Loucy (cell line): Measurements from ENCODE around the gene PCNX4.

ENCODE experiments used
- H2AFZ ChIP-seq: fragments of 200-600 bp; sonication (generic); 2 replicates; pipeline ENCODE4 v1.6.0; 2016; ENCODE audit warnings: antibody characterized with exemption, mild to moderate bottlenecking, low read length, moderate library complexity
- H3F3A ChIP-seq: fragments of 200-600 bp; 2 replicates; pipeline ENCODE4 v1.6.0; 2016; ENCODE audit warnings: antibody characterized with exemption, low read depth, mild to moderate bottlenecking
- H3K27me3 ChIP-seq: fragments of 200-600 bp; sonication (generic); 2 replicates; pipeline ENCODE4 v1.6.1; 2014; ENCODE audit warnings: low read length, mild to moderate bottlenecking; ENCODE audit not compliant: insufficient read depth, poor library complexity, severe bottlenecking
- H3K36me3 ChIP-seq: fragments of 200-600 bp; sonication (generic); 2 replicates; pipeline ENCODE4 v1.6.1; 2016; ENCODE audit warnings: low read length; ENCODE audit not compliant: insufficient read depth
- H3K4me1 ChIP-seq: fragments of 200-600 bp; sonication (generic); 2 replicates; pipeline ENCODE4 v1.5.1; 2014; ENCODE audit warnings: low read length, mild to moderate bottlenecking; ENCODE audit not compliant: insufficient read depth, poor library complexity, severe bottlenecking
- H3K4me2 ChIP-seq: fragments of 200-600 bp; sonication (generic); 2 replicates; pipeline ENCODE4 v1.6.0; 2014; ENCODE audit warnings: antibody characterized with exemption, low read length, low read depth, mild to moderate bottlenecking; ENCODE audit not compliant: poor library complexity, severe bottlenecking
- H3K4me3 ChIP-seq: fragments of 200-600 bp; sonication (generic); 2 replicates; pipeline ENCODE4 v1.5.1; 2014; ENCODE audit warnings: low read length, mild to moderate bottlenecking, mixed read lengths; ENCODE audit not compliant: poor library complexity, severe bottlenecking
- H3K79me2 ChIP-seq: fragments of 200-600 bp; sonication (generic); 2 replicates; pipeline ENCODE4 v1.6.1; 2014; ENCODE audit warnings: low read length; ENCODE audit not compliant: insufficient read depth
- H3K9ac ChIP-seq: fragments of 200-600 bp; sonication (generic); 2 replicates; pipeline ENCODE4 v1.6.0; 2014; ENCODE audit warnings: mild to moderate bottlenecking, low read depth, low read length, moderate library complexity; ENCODE audit not compliant: poor library complexity, severe bottlenecking
- H3K9me2 ChIP-seq: fragments of 200-600 bp; sonication (generic); replicated peaks from 2 replicates; pipeline ENCODE4 v1.6.1; 2016; ENCODE audit warnings: low read depth, low read length, mixed read lengths
- H3K9me3 ChIP-seq: fragments of 200-600 bp; sonication (generic); 2 replicates; pipeline ENCODE4 v1.6.1; 2014; ENCODE audit warnings: mild to moderate bottlenecking, antibody characterized with exemption, low read length, low read depth; ENCODE audit not compliant: insufficient read depth
- H4K20me1 ChIP-seq: fragments of 200-600 bp; sonication (generic); 2 replicates; pipeline ENCODE4 v1.6.0; 2014; ENCODE audit warnings: antibody characterized with exemption, low read length, mild to moderate bottlenecking; ENCODE audit not compliant: insufficient read depth, poor library complexity, severe bottlenecking
- EZH2phosphoT487 ChIP-seq: fragments of 200-600 bp; IDR thresholded peaks from 2 replicates; pipeline ENCODE4 v1.6.1; 2018; ENCODE audit warnings: antibody characterized with exemption, mild to moderate bottlenecking, moderate library complexity, borderline replicate concordance
- TF ChIP-seq, protein P1 (sequence below): fragments of 200-600 bp; sonication (generic); conservative IDR thresholded peaks from 2 replicates; pipeline ENCODE4 v1.5.1; 2014; ENCODE audit warnings: mild to moderate bottlenecking, antibody characterized with exemption, low read length

Gene PCNX4

DNA sequence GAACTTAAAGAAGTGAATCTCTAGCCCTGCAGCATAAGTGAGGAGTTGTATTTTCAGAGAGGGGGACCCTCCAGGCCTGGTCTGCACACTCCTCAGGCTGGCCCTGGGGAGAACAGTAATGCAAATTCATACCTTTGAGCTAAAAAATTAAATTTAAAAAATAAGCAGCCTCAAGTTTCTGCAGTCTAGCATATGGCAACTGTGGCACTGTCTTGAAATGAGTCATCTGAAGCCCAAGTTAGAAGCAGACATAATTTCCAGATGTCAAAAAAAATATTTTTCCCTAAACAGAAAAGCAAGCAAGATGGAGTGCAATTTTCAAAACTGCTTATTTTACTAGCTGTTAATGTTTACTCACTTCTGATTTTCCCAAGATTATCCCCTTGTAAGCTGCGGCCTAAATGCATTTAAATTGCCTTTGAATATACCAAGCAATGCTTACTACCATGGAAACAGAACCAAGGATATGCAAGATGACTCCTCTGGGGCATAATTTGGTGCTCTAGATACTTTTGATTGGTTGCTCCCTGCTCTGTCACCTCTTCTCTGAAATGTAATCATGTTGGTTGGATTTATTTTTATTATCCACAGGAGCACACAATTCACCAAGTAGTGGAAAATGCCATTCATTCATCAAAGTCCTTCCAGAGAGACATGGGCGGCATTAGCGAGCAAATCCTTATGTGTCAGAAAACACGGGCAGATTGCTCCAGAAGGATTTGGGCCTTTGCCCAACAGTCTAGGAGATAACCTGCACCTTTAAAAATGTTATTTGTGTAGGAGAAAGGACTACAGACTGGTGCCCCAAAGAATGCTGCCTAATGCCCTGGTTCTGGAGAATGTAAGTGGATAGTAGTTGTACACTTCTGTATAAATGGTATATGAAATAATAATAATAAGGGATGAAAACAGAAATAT, 98.5 kb downstream of the PCNX4 start:
- H3K27me3 ChIP-seq, result no peaks in the 10 kb centered on the region
- H3K4me2 ChIP-seq, result no peak overlapping the region
- H3F3A ChIP-seq, result no peaks in the 10 kb centered on the region
- H3K4me1 ChIP-seq, result peaks cover 4% of the 10 kb centered on the region
- H3K9me2 ChIP-seq, result no peaks in the 10 kb centered on the region
- H4K20me1 ChIP-seq, result no peaks in the 10 kb centered on the region
- H3K4me3 ChIP-seq, result no peak overlapping the region
- peak overlapping the region; percentile 64 for H2AFZ ChIP-seq
- no peaks in the 10 kb centered on the region for H3K36me3 ChIP-seq
- TF ChIP-seq EZH2phosphoT487, result no peak
- TF ChIP-seq, protein P1, sequence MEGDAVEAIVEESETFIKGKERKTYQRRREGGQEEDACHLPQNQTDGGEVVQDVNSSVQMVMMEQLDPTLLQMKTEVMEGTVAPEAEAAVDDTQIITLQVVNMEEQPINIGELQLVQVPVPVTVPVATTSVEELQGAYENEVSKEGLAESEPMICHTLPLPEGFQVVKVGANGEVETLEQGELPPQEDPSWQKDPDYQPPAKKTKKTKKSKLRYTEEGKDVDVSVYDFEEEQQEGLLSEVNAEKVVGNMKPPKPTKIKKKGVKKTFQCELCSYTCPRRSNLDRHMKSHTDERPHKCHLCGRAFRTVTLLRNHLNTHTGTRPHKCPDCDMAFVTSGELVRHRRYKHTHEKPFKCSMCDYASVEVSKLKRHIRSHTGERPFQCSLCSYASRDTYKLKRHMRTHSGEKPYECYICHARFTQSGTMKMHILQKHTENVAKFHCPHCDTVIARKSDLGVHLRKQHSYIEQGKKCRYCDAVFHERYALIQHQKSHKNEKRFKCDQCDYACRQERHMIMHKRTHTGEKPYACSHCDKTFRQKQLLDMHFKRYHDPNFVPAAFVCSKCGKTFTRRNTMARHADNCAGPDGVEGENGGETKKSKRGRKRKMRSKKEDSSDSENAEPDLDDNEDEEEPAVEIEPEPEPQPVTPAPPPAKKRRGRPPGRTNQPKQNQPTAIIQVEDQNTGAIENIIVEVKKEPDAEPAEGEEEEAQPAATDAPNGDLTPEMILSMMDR, result no peak
- no peaks in the 10 kb centered on the region for H3K9me3 ChIP-seq
- no peak overlapping the region for H3K9ac ChIP-seq
- H3K79me2 ChIP-seq, result no peaks in the 10 kb centered on the region

DNA sequence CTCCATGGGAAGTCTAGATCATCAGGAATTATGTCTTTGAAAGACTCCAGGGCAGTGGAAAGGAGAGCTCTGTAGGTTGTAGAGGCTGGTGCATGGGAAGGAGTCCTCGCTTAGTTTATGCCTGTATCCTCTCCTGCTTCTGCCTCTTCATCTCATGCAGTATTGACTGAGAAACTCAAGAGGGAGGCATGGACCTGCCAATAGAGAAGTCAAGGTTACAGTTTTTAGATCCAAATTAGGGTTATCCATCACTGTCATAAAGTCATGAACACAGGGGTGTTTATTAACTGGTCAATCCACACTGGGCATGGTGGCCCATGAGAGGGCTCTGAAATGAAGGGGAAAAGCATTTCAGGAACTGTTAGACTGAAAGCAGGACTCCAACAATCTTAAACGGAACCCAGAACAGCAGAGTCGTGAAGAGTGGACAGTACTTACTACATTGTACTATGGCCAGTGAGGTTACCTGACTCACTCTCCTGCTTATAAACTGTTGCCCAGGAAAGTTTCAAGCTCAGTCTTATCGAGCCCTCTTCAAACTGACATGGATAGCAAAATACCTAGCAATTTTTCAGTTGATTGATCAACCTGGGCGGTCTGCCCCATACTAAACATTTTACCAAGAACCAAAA, 103.6 kb downstream of the PCNX4 start:
- H4K20me1 ChIP-seq, result no peaks in the 10 kb centered on the region
- H3K4me2 ChIP-seq, result peak overlapping the region; percentile 59
- H2AFZ ChIP-seq, result peak overlapping the region; percentile 57; the same call in 1 of the 2 replicates
- peak overlapping the region; percentile 14 for H3K9ac ChIP-seq
- H3K79me2 ChIP-seq, result no peaks in the 10 kb centered on the region
- peaks cover 4% of the 10 kb centered on the region; the same call in 1 of the 2 replicates for H3F3A ChIP-seq
- no peaks in the 10 kb centered on the region for H3K9me2 ChIP-seq
- TF ChIP-seq EZH2phosphoT487, result no peak
- TF ChIP-seq, protein P1, result peak; percentile 66
- no peaks in the 10 kb centered on the region for H3K36me3 ChIP-seq
- peaks cover 31% of the 10 kb centered on the region for H3K4me1 ChIP-seq
- peaks cover 15% of the 10 kb centered on the region; the same call in 1 of the 2 replicates for H3K9me3 ChIP-seq
- peak overlapping the region; percentile 39 for H3K4me3 ChIP-seq
- no peaks in the 10 kb centered on the region for H3K27me3 ChIP-seq

DNA sequence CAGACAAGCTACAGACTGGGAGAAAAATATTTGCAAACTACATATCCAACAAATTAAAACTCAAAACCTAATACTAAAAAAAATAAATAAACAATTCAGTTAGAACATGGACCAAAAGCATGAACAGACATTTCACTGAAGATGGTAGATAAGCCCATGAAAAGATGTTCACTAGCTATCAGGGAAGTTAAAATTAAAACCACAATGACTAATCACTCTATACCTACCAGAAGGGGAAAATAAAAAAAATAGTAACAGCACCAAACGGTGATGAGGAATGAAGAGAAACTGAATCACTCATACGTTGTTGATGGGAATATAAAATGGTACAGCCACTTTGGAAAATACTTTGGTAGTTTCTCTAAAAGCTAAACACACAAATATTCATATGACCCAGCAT, 104.6 kb downstream of the PCNX4 start:
- no peaks in the 10 kb centered on the region for H3K9me2 ChIP-seq
- peak overlapping the region; percentile 14 for H3K9ac ChIP-seq
- H3K4me3 ChIP-seq, result peak overlapping the region; percentile 39
- peaks cover 31% of the 10 kb centered on the region for H3K4me1 ChIP-seq
- H3K9me3 ChIP-seq, result peaks cover 15% of the 10 kb centered on the region; the same call in 1 of the 2 replicates
- peak overlapping the region; percentile 59 for H3K4me2 ChIP-seq
- H3K36me3 ChIP-seq, result no peaks in the 10 kb centered on the region
- no peaks in the 10 kb centered on the region for H3K79me2 ChIP-seq
- H2AFZ ChIP-seq, result peak overlapping the region; percentile 23; the same call in 1 of the 2 replicates
- H3K27me3 ChIP-seq, result no peaks in the 10 kb centered on the region
- no peak for TF ChIP-seq EZH2phosphoT487
- TF ChIP-seq, protein P1, result no peak
- H3F3A ChIP-seq, result peaks cover 4% of the 10 kb centered on the region; the same call in 1 of the 2 replicates
- no peaks in the 10 kb centered on the region for H4K20me1 ChIP-seq
